Activated CD4-positive, alpha-beta T cell treated with anti-CD3 and anti-CD28 coated beads, Interleukin-10, Interleukin-2, amounts not matched to agents 100 ng/mL and 50 ng/mL, durations not matched to agents 16 hours and 8 hours (primary cell): ENCODE measurements around the gene MYH11.
A peak's percentile ranks its signal among the peaks of the same experiment; 100 is the strongest.
"Not testable (repeated sequence)": the region's sequence is repeated elsewhere in the genome, so short reads cannot be mapped to it uniquely, and the experiment has no call there.

Experiments used
- DNase-seq: peaks from one replicate; pipeline ENCODE4 v3.0.0-alpha.2; 2020

The MYH11 gene

DNA sequence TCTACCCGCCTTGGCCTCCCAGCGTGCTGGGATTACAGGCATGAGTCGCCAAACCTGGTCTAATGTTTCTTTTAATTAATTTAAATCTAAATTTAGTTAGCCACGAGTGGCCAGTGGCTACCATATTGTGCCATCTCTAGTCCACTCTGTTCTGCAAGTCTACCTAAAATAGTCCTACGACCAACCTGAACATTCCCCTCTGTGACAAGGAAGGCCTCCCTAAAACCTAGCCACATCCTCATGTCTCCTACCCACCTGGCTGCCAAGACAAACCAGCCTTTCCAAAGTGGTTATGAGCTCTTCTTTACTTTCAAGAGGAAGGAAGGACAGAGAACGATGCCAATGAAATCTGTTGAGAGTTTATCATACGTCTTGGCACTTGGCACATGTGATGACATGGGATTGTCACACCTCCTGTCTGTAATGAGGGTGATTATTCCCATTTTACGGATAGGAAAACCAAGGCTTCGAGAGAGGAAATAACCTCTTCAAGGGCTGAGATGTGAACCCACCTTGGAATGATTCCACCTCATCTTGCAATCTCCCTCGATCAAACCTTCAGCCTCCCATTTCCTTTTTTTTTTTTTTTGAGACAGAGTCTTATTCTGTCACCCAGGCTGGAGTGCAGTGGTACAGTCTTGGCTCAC, 19.7 kb downstream of the MYH11 start:
- DNase-seq, result no peak

DNA sequence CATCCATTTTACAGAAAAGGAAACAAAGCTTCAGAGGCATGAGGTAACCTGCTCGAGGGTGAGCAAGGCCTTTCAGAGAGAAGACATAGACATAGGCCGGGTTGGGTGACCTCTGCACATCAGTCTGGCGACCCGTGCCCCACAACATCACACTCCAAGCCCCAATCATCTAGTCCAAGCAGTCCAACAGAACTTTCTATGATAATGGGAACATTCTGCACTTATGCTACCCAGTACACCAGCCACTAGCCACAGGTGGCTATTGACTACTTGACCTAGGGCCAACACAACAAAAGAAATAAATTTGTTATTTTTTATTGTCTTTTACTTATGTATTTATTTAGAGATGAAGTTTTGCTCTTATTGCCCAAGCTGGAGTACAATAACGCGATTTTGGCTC, 20.8 kb downstream of the MYH11 start:
- DNase-seq, result no peak

DNA sequence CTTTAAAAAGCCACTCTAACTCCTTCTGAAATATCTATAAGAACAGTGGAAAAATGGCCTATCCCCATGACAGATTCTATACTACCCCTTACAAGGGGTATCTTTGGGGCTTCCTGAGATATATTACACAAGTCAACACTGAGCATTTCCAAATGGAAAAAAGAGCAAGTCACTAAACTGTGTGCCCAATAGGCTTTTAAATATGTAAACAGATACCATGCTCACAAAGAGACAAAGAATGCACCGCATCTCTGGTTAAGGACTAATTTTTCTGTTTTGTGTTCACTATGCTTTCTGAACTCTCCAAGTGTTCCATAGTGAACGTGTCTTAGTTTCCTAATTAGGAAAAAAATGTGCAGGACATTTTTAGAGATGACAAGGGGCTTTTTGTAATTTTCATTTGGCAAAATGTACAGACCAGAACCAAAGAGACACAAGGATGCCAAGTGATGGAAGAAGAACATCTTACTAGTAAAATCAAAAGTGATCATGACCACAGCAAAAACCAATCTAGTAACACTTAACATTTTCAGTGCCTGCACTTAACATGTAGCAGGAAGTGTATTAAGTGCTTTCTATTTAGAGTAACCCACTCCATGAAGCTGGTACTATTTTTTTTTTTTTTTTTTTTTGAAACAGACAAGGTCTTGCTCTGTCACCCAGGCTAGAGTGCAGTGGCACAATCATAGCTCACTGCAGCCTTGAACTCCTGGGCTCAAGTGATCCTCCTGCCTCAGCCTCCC, 21.5 kb downstream of the MYH11 start:
- peak; percentile 69 for DNase-seq

DNA sequence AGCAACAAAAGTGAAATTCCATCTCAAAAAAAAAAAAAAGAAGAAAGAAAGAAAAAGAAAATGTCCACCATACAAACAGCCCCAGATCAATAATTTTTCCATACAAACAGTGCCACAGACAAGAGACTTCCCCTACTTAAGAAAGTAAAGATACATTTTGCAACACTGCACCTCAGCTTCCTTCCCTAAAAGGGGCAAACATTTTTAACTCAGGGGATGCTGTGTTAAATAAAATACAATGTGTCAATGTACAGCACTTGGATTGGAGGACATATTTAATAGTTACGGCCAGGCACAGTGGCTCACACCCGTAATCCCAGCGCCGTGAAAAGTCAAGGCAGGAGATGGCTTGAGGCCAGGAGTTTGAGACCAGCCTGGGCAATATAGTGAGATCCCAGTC, 22.3 kb downstream of the MYH11 start:
- no peak for DNase-seq

DNA sequence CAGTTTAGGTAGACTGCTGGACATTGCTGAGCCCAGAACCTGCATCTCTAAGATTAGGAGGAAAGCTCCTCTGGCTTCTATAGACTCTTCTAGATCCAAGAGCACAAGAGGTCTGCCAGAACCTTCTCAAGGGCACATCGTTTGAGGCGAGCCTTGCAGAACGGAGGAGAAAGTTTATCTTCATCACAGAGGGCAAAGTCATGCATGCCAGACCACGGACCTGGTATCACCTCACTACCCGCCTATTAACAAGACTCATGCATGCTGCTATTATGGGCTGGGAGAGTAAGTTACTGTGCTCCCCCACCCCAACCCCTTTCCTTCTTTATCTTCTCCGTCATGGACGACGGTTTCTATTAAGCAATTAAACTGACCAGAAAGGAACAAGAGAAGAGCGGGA, 23.3 kb downstream of the MYH11 start:
- DNase-seq, result no peak

DNA sequence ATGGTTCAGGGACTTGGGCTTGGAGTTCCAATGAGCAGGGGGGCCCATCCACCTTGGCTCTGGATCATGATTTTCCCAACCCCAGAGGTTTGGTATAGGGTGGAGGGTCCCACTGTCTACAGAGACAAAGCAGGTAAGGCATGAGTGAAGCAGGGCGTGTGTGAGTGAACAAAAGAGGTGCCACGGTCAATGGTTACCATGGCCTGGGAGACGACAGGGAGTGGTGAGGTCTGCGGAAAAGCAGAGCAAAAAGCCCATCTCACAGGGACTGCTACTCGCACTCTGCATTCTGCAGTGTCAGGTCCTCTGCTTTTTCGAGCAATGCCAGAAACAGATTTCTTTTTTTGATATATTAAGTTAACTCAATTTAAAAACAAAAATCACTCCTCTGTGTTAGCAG, 24.6 kb downstream of the MYH11 start:
- DNase-seq, result no peak

DNA sequence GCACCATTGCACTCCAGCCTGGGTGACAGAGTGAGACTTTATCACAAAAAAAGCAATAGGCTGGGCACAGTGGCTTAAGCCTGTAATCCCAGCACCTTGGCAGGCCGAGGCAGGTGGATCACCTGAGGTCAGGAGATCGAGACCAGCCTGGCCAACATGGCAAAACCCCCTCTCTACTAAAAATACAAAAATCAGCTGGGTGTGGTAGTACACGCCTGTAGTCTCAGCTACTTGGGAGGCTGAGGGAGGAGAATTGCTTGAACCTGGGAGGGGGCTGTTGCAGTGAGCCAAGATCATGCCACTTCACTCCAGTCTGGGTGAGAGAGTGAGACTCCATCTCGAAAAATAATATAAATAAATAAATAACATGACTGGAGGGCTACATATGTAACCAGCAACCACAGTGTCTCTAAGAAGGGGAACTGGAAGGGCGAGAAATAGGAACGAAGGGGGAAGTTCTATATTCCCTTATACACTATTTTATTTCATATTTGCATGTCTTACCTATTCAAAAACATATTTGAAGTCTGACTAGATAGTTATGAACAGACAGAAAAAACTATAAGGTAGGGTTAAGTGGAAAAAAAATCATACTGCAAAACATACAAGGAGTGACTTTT, 25.9 kb downstream of the MYH11 start:
- no peak for DNase-seq

DNA sequence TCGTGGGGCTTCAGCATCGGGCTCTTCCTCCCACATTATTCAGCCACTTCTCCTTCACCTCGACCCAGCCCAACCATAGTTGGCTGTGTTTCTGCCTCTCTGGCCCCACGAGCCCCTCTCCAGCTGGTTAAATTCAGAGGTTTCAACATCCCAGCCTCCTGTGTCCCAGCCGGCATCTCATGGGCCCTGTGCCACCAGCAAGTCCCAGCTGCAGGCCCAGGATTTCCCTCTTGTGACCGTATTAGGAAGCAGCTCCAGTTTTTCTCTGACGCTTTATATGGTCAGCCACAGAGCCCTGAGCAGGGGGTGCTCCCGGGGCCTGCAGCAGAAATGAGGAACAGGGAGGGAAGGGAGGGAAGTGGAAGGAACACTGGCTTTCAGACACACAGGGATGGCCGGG, 27.4 kb downstream of the MYH11 start:
- no peak for DNase-seq

DNA sequence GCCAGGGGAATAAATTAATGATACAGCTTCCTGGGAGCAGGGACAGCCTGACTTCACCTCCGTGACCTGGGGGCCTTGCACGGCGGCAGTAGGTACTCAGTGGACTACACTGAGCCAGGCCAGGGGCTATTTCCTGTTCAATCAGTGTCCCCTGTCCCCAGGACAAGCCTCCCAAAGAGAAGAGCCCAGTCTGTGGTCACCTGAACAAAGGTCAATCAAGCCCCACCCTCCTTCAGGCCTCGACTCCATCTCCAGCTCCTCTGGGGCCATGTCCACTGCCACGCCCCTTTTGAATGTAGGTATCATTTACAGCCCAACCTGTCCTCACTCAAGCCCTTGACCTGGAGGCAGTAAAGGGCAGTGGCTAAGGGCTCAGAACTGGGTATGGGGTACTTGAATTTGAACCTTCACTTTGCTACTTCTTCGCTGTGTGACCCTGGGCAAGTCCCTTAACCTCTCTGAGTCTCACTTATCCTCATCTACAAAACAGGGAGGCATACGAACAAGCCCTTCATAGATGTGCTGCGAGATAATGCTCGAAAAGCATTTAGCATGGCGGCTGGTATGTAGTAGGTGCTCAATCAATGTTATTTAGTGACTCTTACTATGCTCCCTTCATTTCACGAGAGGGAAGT, 29.0 kb downstream of the MYH11 start:
- no peak for DNase-seq

DNA sequence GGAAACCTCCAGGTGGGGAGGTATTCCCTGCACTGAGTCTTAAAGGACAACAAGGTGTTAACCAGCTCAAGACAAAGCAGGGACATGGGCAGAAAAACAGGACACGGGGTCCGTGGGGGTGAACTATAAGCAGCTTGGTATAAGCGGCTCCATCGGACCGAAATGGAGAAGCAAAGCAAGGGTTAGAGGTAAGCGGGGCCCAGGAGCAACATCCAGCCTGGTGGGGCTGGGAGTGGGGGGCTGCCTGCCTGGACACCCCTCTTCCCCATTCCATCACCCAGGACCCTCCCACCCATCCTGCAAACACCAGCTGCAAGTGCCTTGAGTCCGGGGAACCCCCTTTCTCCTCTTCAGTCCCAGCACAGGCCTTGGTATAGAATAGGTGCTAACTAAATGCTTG, 29.5 kb downstream of the MYH11 start:
- DNase-seq, result no peak

DNA sequence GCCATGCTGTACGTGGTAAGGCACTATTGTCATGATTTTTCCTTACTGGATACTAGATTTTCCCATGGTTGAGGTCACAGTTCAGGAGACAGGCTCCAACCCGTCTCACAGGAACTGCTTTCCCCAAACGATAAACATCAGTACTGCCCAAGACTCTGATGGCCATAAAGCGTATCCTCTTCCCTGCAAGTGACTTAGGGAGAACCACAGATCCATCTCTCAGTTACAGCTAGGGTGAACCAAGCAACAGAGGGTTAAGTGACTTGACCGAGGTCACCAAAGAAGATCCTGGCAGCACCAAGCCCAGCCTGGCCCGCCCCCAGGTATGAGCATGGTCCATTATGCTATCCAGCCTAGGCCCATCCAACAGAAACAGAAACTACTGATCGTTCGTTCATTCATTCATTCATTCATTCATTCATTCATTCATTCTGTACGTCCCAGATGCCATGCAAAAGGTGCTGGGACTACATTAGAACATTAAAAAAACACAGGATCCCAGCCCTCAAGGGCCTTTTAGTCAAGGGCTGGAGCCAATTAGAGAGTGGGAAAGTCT, 31.0 kb downstream of the MYH11 start:
- DNase-seq, result no peak

DNA sequence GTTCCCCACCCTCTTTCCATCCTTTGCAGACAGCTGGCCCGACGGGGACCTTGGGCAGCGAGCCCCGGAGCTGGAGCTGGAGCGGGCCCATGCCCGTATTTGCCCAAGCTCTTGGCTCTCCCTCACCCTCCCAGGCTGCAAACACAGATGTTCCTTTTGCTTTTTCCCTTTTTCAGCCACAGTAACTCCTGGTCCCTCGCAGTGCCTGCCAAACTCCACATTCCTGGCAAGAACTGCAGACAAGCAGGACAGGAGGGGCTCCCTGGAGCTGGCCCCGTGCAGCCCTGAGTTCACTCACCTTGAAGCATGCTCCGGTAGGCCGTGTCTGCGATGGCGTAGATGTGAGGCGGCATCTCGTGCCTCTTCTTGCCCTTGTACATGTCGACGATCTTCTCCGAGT, 33.9 kb downstream of the MYH11 start:
- DNase-seq, result no peak

DNA sequence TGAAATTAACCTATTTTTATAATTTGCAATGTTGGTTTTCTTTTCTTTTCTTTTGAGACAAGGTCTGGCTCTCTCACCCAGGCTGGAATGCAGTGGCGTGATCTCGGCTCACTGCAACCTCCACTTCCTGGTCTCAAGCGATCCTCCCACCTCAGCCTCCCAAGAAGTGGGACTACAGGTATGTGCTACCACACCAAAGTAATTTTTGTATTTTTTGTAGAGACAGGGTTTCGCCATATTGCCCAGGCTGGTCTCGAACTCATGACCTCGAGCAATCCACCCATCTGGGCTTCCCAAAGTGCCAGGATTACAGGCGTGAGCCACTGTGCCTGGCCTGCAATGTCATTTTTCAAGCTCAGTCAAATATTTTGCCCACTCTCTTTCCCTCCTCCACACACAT, 36.0 kb downstream of the MYH11 start:
- no peak for DNase-seq

DNA sequence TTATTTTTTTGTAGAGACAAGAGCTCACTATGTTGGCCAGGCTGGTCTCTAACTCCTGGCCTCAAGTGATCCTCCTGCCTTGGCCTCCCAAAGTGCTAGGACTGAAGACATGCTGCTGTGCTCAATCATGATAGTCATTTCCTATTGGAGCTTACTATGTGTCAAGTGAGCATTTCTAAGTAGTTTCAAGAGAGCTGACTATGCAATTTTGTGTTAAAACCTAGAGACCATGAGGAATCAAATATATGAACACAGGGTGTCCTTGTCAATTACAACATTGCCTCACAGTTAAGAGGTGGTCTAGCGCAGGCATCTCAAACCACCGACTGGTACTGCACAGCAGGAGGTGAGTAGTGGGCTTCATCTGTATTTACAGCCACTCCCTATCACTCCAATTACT, 37.8 kb downstream of the MYH11 start:
- no peak for DNase-seq

DNA sequence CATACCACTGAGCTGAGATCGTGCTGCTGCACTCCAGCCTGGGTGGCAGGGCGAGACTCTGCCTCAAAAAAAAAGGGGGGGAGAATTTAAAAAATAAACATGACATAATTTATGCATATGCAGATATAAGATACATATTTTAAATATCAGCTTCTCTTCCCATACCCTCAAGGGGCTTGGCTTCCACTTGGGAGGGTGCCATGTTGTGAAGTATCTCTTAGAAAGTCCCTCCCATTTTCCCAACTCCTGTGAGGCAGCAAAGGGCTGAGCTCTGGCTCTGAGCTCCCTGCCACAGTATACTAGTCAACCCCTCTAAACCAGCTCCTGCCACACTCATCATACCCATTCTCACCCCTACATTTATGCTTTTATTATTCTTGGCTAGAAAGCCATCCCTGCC, 39.4 kb downstream of the MYH11 start:
- no peak for DNase-seq

DNA sequence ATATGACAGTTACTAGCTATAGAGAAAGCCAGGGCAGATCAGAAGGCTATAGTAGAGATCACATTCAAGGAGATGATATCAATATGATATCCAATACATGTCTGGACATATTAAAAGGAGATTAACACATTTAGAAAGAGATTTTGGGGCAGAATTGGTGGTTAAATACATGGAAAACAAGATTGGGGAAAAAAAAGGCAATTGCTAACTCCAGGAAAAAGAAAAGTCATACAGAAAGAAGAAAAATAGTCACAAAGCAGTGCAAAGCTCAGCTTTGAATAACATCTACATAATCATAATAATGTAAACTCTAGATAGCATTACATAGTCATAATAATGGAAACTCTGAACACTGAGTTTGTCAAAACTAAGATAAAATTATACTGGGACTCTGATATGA, 40.6 kb downstream of the MYH11 start:
- no peak for DNase-seq

DNA sequence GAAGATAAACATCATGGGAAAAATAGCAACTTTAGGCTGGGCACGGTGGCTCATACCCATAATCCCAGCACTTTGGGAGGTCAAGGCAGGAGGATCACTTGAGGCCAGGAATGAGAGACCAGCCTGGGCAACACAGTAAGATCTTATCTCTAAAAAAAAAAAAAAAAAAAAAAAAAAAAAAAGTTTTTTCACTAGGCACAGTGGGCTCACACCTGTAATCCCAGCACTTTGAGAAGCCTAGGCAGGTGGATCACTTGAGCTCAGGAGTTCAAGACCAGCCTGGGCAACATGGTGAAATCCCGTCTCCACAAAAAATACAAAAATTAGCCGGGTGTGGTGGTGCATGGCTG, 44.5 kb downstream of the MYH11 start:
- not testable (repeated sequence) for DNase-seq

DNA sequence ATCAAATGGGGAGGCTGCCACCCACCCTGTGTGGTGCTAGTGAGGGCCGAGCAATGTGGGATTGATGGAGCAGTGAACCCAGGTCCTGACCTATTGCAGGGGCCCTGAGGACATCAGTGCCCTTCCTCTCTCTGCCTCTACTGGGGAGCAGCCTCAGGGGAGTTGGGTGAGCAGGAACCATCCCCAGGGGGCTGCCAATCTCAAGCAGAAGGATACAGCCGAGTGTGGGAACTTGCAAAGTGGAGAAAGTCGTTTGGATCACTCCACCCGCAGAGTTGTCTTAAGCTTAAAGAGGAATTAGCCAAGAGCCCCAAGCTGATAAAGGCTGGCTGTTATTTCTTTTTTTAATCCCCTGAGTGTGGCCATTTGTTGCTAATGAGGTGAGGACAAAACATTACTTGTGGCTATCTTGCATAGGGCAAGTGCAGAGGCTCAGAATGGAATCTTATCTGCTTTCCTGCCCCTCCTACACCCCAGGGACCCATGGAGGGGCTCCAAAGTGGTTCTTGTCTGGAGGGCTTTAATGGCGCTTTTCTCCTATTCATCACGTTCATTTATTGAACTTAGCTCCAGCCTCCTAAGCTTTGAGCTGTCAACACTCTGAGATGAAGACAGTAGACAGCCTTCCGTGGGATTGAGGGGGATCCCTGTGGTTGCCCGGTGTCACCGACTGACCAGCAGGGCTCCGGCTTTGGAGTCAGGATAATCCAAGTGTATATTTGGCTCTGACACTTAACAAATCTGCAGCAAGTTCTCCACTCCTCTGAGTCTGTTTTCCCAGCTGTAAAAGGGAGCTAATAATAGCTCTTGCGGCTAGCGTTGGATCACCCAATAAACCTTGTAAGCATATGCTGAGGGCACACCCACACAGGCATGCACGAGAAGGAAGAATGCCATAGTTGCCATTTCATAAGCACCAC, 45.1 kb downstream of the MYH11 start:
- no peak for DNase-seq

DNA sequence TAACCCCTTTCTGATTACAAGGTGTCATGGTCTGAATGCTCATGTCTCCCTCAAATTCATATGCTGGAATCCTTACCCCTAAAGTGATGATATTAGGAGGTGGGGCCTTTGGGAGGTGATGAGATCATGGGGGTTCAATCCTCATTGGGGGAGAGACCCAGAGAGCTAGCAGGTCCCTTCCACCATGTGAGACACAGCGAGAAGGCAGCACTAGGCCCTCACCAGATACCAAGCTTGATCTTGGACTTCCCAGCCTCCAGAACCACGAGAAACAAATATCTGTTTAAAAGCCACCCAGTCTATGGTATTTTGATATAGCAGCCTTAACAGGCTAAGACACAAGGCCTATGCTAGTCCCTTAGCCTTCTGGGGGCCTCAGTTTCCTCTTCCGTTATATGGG, 45.9 kb downstream of the MYH11 start:
- no peak for DNase-seq

DNA sequence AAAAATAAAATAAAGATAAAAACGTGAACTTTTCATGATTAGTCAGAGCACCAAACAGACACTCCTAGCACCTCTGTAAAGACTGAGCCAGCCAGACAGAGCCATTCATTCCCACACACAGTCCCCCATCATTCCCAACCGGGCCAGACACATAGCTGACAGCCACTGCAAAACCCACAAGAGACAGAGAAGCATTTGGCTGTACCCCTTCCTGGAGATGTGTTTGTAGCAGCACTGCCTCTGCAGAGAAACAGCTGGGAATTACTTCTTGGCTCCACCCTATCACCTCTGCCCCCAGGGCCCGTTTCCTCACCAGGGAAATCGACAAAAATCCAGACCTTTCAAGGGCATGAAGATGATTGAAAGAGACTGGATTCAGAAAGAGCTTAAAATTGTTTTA, 46.4 kb downstream of the MYH11 start:
- DNase-seq, result no peak

DNA sequence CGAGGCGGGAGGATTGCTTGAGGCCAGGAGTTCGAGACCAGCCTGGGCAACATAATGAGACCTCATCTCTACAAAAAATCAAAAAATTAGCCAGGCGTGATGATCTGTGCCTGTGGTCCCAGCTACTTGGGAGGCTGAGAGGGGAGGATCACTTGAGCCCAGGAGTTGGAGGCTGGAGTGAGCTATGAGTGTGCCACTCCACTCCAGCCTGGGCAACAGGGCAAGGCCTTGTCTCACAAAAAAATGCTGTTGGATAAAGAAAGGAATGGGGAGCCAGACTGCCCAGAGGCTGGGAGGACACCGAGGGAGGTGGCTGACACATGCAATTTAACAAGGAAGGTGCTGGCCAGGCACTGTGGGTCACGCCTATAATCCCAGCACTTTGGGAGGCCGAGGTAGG, 47.5 kb downstream of the MYH11 start:
- not testable (repeated sequence) for DNase-seq

DNA sequence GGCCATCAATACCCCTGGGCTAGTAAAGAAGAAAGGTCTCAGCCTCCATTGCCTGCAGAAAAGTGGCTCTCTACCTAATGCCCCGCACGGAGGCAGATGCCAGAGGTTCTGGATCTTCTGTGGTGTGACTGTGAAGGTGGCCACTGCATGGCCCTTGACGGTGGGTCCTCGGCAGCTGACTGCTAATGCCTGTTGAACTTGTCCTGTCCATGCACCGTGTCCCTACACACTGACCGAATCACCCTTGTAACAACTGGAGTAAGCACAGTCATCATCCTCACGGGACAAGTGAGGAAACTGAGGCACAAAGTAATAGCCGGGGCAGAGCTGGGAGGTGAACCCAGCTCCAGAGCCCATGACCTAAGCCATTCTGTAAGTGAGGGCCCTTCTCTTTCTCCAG, 48.8 kb downstream of the MYH11 start:
- no peak for DNase-seq

DNA sequence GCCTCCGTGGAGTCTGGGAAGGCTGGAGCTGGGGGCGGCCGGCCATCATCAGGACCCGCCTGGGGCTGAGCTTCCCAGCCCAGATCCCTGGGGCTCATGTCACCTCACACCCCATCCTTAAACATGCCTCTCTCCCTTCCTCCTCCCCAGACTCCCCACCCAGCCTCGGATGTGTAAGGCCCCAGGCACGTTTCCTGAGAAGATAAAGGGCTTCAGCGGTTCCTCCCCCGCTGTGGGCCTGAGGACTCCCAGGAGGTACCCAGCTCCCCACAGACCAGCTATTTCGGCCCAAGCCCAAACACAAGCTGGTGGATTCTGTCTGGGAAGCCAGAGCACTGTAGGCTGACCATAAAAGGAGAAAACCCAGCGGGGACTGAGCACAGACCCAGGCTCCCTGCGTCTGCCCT, 49.2 kb downstream of the MYH11 start:
- DNase-seq, result no peak
